HG03460 (cell line): ENCODE results near the gene REL.
"Not testable (repeated sequence)": the region's sequence is repeated elsewhere in the genome, so short reads cannot be mapped to it uniquely, and the experiment has no call there.

ENCODE experiments used
- ATAC-seq: cut with Tn5 transposase; IDR thresholded peaks from one replicate; pipeline ENCODE4 v1.9.1; 2021; ENCODE audit not compliant: unreplicated experiment

REL gene

DNA sequence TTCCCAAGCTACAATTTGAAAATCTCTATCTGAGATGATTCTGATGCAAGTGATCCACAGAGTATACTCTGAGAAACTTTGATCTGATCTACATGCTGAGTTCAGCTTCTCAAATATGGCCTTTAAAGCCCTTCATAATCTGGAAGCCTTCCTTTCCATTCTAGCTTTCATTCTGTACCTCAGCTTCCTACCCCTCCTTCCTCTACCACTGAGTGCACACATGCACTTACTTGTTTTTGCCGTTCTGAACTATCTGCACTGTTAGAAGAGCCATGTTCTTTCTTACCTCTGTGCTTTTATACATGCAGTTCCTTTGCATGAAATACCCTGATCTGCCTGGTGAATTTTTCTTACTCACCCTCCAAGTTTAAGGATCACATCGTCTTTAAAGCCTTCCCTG is 25.0 kb downstream of the REL start:
- ATAC-seq, result no peak

GRCh38 chr2:60907329-60907728 is 26.0 kb downstream of the REL start:
- no peak for ATAC-seq

GRCh38 chr2:60925994-60926740 is 44.8 kb downstream of the REL start:
- ATAC-seq, result no peak

- ATAC-seq, result no peak
These were observed 45.6 kb downstream of the REL start for GRCh38 chr2:60926741-60927552.

DNA sequence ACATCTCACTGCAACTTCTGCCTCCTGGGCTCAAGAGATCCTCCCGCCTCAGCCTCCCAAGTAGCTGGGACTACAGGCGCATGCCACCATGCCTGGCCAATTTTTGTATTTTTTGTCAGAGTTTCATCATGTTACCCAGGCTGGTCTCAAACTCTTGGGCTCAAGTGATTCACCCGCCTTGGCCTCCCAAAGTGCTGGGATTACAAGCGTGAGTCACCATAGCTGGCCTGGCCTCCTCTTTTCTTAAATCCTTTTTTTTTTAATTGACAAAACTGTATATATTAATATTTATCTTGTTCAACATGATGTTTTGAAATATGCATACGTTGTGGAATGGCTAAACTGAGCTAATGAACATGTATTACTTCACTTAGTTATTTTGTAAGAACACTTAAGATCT is 50.7 kb downstream of the REL start:
- not testable (repeated sequence) for ATAC-seq

GRCh38 chr2:60932954-60933353 is 51.6 kb downstream of the REL start:
- ATAC-seq, result no peak

- ATAC-seq, result no peak
These were observed 52.9 kb downstream of the REL start for GRCh38 chr2:60934165-60934722.

DNA sequence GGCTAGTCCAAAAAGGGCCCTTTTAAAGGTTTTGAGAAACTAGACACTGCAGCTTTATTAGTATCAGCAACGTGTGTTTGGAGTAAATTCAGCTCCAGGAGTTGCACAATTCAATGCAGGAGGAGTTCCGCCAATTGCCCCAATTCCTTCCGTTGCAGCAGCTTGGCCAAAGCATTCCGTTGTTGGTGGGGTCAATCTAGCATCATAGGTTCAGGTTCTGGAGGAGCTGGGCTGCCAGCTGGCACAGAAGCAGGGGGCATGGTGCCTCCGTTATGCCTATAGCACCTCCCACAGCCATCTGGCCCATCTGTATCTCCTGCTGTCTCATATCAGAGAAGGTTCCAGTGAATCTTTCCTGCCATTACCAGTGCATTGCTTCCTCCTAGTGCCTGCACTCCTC is 55.4 kb downstream of the REL start:
- no peak for ATAC-seq

GRCh38 chr2:60938301-60938700 is 56.9 kb downstream of the REL start:
- no peak for ATAC-seq

DNA sequence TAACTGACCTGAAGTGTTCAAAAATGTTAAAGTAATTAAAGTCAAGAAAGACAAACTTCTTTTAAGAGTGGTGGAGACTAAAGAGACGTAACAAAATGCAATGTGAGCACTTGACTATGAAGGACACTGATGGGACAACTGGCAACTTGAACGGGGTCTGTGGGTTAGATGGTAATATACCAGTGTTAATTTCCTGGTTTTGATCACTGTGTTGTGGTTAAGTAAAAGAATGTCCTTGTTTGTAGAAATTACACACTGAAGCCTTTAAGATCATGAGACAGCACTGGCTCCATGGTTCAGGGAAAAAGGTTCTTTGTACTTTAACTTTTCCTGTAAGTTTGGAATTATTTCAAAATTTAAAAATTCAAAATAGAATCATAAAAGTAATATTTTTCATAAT is 58.2 kb downstream of the REL start:
- no peak for ATAC-seq

DNA sequence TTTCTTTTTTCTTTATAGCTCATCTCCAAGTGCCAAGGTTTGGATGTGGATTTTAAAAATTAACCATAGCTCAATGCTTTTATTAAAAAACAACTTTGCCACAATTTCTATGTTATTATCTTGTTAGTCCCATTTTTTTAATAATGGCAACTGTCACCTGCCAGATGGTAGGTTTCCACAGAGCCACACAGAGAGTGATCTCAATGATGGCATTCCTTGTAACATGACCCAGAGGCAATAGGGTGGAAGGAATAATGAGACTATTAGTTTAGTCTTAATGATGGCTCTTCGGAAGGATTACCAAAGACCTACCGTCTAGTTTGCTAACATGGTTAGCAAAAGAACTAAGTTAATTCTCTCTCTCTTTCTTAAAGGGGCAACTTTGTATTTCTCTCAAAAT is 64.0 kb downstream of the REL start:
- ATAC-seq, result no peak

GRCh38 chr2:60947056-60947455 is 65.7 kb downstream of the REL start:
- no peak for ATAC-seq

- no peak for ATAC-seq
These were observed 66.8 kb downstream of the REL start for GRCh38 chr2:60948161-60948560.

- no peak for ATAC-seq
These were observed 67.7 kb downstream of the REL start for GRCh38 chr2:60948926-60949579.

DNA sequence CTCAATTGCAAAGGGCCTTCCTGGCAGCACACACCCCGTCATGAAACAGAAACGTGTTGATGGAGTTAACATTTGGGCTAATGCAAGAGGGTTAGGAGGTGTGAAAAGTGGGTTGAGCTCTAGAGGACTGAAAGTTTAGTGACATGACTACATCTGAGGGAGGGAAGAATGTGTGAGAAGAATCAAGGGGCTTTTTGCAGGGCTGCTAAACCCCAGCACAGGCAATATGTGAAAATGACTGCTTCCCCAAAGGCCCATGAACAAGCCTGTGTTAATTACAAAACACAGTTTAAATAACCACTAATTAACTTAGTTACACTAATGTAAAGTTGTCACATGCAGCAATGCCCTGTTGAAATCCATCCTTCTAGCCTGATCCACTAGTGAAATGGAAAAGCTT is 72.8 kb downstream of the REL start:
- ATAC-seq, result peak; percentile 71

DNA sequence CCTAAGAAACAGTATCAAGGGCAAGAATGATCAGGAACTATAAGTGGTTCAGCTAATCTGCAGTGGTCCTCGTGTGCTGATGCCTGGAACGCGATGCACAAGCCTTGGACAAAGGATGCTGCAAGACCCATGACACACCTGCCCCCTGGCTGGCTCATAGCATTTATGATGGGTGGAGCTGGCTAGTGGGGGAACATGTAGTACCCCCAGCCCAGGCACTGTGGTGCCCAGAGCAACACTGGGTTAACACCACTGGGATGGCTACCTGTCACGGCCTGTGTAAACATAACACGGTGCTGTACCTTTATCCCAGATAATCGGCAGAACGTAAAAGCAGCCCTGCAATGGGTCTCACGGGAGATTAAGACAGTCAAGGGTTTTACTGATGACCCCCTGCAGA is 75.8 kb downstream of the REL start:
- ATAC-seq, result no peak

GRCh38 chr2:60957643-60958042 is 76.3 kb downstream of the REL start:
- no peak for ATAC-seq

DNA sequence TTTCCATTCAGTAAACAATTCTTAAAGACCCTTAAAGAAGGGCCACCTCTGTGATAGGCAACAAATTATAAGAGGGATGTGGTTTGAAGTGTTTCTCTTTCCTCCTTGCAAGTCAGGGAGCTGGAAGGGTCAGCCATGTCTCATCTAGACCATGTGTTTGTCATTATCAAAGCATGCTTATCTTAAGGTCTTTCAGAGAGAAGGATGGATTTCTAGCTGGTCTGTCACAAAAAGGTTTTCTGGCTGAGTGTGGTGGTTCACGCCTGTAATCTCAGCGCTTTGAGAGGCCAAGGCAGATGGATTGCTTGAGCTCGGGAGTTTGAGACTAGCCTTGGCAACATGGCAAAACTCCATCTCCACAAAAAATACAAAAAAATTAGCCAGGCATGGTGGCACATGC is 77.0 kb downstream of the REL start:
- no peak for ATAC-seq

DNA sequence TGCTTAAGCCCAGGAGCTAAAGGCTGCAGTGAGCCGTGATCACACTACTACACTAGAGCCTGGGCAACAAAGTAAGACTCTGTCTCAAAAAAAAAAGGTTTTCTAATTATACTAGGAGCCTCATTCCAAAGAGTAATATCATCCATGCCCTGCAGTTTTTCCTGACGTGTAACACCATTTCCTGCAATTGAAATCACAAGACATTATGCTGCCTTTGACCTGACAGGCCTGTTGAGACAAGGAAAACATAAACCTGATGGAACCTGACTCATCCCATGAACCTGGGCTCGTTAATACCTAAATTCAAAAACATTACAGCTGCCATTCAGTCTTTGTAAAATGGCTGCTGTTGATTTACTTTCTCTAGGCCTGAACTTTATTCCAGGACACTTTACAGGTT is 77.4 kb downstream of the REL start:
- ATAC-seq, result no peak

DNA sequence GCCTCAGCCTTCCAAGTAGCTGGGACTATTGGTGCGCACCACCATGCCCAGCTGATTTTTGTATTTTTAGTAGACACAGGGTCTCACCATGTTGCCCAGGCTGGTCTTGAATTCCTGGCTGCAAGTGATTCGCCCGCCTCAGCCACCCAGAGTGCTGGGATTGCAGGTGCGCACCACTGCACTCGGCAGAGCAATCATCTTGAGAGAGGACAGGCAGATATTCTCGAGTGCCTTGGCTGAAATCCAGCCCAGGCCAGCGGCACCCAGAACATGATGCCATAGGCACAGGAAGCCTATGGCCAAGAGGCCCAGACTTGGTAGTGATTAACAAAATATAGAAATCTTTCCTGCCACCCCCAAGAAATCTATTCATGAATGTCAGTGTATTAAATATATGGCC is 78.1 kb downstream of the REL start:
- no peak for ATAC-seq

GRCh38 chr2:60960706-60961105 is 79.3 kb downstream of the REL start:
- no peak for ATAC-seq

DNA sequence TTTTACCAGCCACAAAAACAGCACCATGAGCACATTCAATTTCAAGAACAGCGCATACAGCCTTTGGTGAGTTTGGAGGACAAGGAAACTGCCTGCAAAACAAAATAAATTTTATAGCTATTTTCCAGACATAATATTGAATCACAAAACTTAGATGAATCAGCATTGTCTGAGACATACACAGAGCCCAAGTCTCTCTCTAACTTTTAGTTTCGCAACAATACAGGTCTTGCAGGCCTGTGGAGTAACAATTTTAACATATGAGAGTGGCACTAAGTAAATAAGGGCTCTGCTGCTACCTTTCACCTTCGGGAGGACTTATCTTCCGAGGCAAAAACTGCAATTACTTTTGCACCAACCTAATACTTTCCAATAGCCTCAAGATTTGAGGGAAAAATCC is 80.1 kb downstream of the REL start:
- no peak for ATAC-seq
